ENCODE measurements around the gene LHX3.
"Not testable (repeated sequence)": the region's sequence is repeated elsewhere in the genome, so short reads cannot be mapped to it uniquely, and the experiment has no call there.

The LHX3 gene

DNA sequence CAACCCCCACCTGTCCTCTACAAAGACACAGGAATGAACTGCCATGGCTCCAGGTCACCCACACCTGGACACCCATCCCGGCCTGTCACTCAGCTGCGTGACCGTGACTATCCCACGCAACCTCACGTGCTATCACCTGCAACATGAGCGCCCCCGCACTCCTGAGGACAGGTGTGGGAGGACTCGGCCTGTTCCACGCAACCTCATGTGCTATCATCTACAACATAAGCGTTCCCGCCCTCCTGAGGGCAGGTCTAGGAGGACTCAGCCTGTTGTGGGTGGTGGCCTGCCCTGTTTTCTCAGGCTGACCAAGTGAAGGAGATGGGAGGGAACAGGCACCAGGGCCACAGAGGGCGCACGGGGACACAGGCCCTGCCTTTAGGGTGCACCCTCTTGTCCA, 36.6 kb upstream of the LHX3 start:
- no peak for DNase-seq

DNA sequence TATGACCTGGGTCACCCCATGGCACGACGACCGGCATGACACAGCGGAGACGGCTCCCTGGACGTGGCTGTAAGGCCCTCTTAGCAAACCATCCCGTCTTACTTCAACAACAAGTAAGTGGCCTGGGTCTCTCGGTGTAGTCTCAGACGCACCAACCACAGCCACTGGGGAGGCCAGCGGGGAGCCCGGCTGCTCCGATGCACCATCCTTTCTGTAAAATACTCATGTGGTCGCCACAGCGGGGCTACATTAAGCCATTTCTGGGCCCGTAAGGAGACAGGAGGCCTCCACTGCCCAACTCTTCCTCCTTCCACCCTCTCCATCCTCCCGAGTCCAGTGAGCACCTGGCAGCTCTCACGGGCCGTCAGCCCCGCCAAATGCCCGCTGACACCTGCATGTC, 36.0 kb upstream of the LHX3 start:
- DNase-seq: no peak

DNA sequence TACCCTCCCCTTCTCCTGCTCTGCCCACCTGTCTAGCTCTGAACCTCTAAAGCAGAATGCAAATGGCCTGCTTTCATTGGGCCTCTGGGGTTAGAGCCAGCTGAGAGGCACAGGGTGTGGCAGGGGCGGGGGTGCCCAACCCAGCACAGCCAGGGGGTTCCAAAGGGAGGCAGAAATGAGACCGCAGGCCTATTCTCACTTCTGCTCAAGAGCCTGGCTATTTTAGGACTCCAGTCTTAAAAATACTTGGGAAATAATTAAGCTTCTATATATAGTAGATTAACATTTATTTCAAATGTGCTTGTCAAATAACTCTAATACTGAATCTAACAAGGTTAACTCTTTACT, 35.0 kb upstream of the LHX3 start:
- DNase-seq: no peak

DNA sequence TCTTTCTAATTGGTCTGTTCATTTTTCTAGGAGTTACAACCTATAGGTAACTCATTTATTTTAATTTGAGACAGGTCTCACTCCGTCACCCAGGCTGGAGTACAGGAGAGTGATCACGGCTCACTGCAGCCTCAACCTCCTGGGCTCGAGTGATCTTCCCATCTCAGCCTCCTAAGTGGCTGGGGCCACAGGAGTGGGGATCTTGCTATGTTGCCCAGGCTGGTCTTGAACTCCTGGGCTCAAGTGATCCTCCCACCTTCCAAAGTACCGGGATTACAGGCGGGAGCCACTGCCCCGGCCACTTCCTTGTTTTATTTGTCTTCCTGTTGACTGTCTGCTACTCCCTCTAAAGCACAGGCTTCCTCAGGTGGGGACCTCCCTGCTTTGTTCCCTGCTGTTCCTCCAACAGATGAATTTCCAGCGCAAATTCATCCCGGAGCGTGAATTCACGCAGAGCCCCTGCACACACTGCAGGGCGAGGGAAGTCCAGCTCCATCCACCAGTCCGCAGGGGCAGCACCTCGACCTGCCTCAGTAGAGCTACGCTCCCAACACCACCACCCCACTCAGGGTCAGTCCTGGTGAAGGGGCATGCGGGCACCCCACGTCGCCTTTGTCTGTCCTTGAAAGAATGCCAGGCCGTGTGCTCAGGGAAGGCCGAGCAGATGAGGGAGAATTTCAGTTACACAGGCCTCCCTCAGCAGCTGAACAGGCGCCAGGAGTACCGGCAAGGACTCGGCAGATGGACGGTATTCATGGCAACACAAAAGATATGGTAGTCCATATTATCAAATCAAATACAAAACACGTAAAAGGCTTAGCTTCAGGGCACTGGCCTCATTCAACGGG, 34.4 kb upstream of the LHX3 start:
- no peak for DNase-seq

DNA sequence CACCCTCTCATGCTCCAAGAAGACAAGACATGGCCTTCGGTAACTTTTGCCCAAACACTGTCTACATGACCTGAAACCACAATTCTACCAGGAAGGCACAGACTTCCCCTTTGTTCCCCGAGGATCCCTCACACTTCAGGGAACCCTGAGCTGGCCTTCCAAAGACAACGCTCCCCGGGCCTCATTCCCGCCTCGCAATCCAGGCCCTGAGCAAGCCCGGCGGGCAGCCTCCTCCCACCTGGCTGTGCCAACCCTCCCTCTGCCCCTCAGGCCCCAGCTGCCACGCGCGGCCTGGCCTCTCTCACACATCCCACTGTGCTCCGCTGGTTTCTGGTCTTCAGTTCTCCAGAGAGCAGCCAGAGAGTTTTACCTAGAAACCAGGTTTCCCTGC, 33.4 kb upstream of the LHX3 start:
- DNase-seq: no peak

DNA sequence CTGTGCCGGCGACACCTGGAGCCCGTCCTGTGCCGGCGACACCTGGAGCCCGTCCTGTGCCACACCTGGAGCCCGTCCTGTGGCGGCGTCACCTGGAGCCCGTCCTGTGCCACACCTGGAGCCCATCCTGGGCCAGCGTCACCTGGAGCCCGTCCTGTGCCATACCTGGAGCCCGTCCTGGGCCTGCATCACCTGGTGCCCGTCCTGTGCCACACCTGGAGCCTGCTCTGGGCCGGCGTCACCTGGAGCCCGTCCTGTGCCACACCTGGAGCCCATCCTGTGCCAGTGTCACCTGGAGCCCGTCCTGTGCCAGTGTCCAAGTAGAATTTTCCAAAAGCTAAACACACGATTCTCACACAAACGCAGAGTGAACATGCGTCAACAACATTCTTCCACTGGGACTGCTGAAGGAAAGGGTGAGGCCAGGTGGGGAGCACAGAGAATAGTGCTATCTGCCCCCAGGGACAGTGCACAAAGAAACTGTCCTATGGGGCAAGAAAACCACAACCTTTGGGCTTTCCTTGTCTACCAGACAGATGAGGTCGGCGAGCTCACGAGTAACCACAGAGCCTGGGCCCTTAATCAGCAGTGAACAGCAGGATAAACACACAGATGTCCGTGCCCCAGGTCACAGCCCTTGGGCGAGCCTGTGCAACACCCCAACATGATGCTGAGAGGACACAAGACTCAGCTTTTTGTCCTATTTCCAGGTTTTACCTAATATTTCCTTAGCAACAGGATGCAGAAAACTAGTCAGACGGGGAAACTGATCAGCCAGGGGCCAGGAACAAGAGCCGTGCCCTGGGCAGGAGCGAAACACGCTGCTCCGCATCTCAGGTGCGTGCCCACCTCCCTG, 32.8 kb upstream of the LHX3 start:
- no peak for DNase-seq

DNA sequence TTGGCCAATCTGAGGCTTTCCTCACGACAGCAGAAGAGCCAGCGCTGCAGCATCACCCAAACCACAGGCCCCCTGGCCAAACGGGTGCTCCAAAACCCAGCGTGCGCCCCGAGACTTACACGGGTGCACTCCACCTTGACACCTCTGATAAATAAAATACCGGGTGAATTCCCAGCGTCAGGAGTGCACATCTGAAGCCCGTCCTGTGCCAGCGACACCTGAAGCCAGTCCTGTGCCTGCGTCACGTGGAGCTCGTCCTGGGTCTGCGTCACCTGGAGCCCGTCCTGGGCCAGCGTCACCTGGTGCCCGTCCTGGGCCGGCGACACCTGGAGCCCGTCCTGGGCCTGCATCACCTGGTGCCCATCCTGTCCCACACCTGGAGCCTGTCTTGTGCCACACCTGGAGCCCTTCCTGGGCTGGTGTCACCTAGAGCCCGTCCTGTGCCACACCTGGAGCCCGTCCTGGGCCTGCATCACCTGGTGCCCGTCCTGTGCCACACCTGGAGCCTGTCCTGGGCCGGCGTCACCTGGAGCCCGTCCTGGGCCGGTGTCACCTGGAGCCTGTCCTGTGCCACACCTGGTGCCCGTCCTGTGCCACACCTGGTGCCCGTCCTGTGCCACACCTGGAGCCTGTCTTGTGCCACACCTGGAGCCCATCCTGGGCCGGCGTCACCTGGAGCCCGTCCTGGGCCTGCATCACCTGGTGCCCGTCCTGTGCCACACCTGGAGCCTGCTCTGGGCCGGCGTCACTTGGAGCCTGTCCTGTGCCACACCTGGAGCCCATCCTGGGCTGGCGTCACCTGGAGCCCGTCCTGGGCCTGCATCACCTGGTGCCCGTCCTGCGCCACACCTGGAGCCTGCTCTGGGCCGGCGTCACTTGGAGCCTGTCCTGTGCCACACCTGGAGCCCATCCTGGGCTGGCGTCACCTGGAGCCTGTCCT, 31.8 kb upstream of the LHX3 start:
- not testable (repeated sequence) for DNase-seq

DNA sequence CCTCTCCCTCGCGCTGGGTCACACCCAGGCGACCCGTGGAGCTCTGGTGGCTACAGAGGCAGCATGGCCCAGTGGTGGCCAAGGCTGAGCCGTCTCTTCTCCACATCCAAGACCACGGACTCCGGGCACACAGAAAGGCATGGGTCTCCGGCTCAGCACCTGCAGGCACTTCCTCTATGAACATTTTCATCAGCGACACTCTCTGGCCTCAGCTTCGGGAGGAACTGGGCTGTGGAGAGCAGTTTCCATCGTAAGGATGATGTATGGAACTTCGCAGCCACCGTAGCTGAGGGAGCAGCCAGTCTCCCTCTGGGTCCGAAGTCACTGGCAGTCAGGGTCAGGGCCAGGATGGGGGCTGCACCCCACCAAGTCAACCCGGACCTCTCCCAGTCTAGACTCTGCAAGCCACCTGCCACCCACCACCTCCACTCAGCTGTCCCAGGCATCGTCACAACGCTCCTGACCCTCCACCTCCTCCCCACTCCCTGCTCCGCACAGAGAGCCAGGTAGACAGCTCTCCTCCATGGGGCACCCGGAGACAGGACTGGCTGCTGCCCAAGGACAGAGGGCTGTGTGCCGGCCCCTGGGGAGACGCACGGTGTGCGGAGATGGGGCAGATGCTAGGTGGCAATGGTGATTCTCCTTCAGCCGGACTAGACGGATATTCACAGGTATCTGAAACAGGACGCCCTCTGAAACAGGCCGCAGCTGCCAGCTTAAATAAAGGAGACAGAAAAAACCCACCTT, 31.0 kb upstream of the LHX3 start:
- DNase-seq: no peak

DNA sequence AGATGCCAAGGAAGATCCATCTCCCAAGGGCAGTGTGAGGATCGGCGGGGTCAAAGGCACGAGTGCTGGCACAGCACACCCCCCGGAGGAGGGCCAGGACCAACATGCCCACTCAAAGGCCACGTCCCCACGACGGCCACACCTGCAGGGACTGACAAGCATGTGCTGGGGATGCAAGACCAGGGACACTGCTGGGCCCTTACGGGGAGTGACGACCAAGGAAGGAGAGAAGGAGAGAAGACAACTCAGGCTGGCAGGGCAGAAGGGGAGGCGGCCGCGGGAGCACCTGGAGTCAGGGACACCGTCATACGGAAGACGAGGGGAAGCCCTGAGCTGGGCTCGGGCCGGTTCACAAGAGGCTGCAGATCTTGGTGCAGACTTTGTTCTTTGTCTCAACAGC, 30.2 kb upstream of the LHX3 start:
- no peak for DNase-seq

DNA sequence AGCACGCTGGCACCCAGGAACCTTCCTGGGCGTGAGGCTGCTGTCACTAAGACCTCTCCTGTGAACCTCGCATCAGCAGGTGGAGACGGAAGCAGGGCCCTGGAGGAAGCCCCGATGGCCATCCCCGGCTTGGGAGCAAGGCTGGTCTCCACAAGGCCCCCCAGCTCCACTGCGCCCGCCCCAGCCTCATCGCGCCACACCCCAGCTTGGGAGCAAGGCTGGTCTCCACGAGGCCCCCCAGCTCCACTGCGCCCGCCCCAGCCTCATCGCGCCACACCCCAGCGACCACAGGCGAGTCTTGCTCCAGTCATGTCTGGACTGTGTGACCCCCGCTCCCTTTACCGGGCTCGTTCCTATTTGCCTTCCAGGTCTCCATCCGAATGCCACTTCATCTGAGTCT, 29.7 kb upstream of the LHX3 start:
- no peak for DNase-seq

DNA sequence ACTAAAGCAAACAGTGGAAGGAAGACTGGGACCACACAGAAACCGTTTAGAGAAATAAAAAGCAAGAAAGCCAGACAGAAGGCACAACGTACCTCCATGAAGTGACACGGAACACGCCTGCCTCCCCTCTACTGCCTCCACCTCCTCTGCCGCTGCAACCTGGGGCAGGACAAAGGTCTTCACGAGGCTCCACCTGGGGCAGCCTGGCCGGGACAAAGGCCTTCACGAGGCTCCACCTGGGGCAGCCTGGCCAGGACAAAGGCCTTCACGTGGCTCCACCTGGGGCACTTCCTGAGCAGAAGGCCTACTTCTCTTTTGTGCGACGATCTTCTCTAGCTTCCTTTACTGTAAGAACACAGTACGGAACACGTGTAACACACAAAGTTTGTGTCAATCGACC, 28.9 kb upstream of the LHX3 start:
- no peak for DNase-seq

DNA sequence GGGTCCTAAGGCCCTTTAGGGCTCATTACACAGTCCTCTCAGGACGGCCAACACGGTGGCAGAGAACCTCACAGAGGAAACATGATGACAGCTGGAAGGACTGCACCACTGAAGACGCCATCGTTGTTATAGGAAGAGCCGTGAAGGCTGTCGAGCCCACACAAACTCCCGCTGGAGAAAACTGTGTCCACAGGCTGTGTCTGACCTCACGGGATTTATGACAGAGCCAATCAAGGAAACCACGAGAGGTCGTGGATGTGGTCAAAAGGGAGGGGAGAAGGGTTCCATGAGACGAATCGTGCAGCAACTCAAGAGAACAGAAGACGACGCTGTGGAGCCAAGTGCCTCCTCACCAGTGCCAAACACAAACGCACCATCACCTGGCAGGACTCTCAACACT, 28.5 kb upstream of the LHX3 start:
- DNase-seq: no peak

DNA sequence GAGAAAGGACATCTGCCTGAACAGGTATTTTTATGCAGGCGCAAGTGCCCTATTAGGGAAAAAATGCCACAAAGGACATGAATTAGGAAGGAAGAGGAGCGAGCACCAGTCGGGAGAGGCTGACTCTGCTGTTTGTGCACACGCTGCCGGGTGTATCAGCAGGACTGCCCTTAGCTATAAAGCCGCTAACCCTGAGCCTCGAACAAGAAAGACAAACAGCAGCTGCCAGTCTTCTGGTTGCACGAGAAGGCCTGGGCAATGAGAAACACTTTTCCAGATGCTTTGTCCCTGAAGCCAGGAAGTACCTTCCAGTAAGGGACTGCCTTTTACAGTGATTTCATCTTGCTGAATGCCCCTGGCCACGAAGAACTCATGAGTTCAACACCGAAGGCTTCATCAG, 28.0 kb upstream of the LHX3 start:
- DNase-seq: no peak

DNA sequence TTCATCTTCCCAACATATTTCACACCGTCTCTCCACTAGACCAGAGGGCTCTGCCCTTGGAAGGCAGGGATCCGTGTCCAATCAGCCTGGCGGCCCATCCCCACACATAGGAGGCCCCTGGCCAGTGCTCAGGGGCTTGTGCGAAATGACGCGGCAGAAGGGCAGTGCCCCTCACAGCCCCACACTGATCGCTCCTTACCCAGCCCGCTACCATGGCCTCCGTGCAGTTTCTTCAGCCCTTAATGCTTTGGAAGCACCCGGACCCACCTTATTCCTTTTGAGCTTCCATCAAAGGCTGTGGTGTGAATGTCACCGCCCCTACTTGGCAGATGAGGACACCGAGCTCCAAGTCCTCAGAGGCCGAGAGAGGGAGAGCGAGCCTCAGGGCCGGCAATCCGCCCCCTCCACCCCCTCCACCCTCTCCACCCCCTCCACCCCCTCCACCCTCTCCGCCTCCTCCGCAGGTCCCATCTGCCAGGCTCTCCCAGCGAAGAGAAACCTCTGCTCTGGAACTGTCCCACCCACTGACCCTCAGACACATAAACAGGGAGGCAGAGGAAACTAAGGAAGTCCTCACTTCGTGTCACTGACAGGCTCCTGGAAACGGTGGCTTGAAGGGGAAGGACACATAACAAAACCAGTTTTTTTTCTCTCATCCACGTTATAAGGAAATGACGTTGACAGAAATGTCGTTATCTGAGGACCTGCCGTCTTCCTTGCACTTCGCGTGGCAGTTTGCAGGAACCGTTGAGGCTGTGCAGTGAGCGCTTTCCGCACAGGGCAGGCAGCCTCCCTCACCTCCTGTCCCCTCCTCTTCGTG, 26.8 kb upstream of the LHX3 start:
- peak; percentile 46 for DNase-seq

DNA sequence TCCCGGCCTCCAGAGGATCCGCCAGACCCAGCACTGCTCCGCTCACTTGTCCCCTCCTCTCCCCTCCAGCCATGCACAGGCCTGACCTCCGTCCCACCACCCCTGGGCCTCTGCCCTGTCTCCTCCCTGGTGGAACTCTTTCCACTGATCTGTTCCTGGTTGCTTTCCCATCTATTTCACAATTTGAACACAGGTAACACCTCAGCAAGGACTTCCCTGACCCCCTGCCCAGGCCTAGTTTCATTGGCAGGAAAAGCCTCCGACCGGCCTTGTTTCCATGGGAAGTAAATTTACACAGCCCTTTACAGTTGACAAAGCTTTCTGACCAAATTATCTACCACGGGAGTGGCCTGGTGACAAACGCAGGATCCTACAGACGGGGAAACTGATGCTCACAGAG, 25.8 kb upstream of the LHX3 start:
- no peak for DNase-seq

DNA sequence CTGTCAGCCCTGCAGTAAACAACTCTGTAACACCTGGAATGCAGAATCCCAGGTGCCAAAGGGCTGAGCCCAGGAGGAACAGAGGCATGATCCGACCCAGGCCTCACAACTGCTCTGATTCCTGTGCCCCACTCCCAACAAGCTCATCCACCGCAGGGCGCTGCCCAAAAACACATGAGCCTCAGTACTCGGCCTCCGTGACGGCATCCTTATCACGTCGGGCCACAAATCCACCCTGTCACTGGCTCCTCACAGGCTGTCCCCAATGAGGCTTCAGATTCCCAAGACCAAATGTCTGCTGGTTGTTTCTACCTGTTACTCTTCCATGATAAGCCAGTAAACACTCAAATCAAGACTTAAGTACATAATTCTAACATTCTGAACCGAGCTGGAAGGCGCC, 25.4 kb upstream of the LHX3 start:
- no peak for DNase-seq

DNA sequence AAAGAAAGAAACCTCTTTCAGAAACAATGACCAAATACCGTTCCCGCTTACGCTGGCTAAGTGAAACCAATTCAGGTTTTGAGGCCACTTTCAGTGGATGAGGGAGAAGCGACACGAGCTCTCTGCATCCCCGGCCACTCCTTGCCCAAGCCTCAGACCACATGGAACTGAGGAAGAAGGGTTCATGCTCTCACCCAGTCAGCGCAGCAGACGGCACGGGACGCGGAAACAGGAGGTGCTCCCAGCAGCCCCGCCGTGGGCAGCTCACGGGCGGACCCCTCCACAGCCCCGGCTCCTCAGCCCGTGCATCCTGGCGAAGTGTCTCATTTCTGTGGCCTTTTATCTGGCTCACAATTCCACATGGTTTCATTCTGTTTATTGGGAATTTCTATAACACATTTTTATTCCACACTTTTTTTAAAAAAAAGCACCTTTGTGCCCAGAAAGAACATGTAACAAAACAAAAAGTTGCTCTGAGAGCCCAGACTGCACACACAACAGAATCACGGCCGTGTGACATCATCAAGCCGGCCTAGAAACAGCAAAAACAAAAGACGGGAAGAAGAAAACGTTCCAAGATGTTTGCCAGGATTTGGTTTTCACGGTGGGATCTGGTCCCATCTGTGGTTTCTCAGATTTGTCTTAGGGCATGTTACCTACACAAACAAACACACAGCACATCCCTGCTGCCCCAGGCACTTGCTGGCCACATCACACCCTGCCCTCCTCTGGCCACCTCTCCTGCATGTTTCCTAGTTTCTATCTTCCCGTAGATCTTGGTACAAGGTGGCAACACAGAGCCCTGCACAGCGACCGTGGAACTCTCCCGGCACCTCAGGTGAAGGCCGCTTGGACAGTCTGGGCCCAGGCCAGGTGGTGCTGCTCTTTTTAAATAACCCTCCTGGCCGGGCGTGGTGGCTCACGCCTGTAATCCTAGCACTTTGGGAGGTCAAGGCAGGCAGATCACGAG, 24.5 kb upstream of the LHX3 start:
- DNase-seq: no peak

DNA sequence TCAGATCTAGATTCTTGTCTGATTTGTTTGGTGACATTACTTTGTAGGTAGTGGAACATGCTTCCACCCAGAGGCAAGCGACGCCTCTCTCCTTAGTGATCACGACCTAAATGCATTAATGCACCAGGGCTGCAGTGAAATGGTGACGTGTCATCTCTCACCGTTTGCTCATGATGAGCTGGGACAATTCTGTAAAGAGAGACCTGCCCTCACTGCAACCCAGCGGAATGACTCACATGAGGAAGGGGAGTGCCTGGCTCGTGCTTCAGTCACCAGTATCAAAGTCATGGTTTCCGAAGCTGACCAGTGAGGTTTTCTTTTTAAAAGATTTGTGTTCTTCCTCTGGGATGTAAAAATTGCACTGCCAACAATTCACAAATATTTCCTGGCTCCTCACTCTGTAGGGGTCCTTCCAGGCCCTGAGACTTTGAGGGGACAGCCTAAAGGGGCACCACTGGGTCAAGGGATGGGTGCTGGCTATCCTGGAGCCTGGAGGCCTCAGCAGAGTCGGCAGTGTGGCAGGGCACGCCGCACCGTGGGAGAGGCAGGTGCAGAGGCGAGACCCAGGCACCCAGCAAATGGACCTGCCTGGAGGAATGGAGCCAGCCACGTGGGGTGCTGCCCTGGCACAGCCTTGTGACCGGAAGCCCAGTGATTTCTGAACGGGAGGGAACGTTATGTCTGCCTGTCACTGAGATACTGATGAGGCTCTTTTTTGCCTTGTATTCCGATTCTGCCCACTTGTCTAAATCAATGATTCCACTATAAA, 23.4 kb upstream of the LHX3 start:
- no peak for DNase-seq

DNA sequence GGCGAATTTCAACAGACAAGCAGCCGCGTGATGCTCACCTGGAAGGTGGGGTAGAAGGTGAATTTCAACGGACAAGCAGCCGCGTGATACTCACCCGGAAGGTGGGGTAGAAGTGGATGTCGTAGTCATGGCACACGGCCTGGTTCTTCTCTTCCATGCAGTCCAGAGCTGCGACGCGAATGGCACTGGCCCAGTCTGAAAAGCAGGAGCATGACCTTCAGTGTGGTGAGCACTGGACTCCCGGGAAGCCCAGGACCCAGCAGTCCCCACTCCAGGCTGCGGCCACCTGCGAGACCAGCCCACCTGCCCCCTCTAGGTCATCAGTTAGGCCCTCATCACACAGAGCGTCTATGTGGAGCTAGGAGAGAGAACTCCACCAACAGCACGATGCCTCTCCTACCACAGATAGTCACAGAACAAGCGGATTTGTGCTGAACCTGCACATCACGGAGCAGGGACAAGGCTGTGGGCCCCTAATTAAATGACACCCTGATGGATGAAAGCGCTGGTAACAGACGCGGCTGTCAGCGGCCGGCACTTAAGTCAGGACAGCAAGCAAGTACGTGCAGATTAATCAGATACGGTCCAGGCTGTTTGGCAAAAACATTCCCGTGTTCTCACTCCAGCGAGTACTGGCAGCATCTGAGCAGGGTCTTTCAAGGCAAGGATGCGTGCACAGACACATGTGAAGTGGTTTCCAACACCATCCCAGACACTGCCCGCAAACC, 21.9 kb upstream of the LHX3 start:
- no peak for DNase-seq
